HEK293T (cell line): Measurements from ENCODE around the gene GPR142.

Experiments used
- CTCF ChIA-PET: fragments of 350-600 bp; formaldehyde crosslinking; extraction: SDS; loops from one replicate; lab custom pipeline; 2021; ENCODE audit warnings: antibody characterized with exemption, inconsistent platforms; lab: Yijun Ruan, JAX
- POLR2A ChIA-PET: fragments of 350-600 bp; formaldehyde crosslinking; extraction: SDS; loops from one replicate; lab custom pipeline; 2020; ENCODE audit warnings: antibody characterized with exemption, inconsistent platforms; lab: Yijun Ruan, JAX
- DNase-seq: peaks from one replicate; pipeline ENCODE4 v3.0.0; 2012; ENCODE audit warnings: mixed read lengths; ENCODE audit errors: extremely low spot score
- ARNT ChIP-seq: fragments of 450-650 bp; IDR thresholded peaks from 2 replicates; pipeline ENCODE4 v1.6.1; 2017; ENCODE audit warnings: mild to moderate bottlenecking
- BHLHE40 ChIP-seq: fragments of 450-650 bp; IDR thresholded peaks from 2 replicates; pipeline ENCODE4 v1.6.1; 2016; ENCODE audit warnings: mild to moderate bottlenecking, moderate library complexity, borderline replicate concordance
- CTBP1 ChIP-seq: fragments of 450-650 bp; IDR thresholded peaks from 2 replicates; pipeline ENCODE4 v1.6.1; 2016; ENCODE audit warnings: borderline replicate concordance
- ELF4 ChIP-seq: fragments of 450-650 bp; IDR thresholded peaks from 2 replicates; pipeline ENCODE4 v1.6.1; 2017; ENCODE audit warnings: antibody characterized with exemption
- FOXA1 ChIP-seq: fragments of 450-650 bp; IDR thresholded peaks from 2 replicates; pipeline ENCODE4 v1.6.1; 2016; ENCODE audit warnings: mild to moderate bottlenecking
- FOXK2 ChIP-seq: fragments of 450-650 bp; IDR thresholded peaks from 2 replicates; pipeline ENCODE4 v1.6.1; 2016; ENCODE audit warnings: mild to moderate bottlenecking
- FOXM1 ChIP-seq: fragments of 450-650 bp; IDR thresholded peaks from 2 replicates; pipeline ENCODE4 v1.6.1; 2017; ENCODE audit warnings: mild to moderate bottlenecking, borderline replicate concordance
- HDGF ChIP-seq: fragments of 450-650 bp; IDR thresholded peaks from 2 replicates; pipeline ENCODE4 v1.6.1; 2017; ENCODE audit warnings: antibody characterized with exemption, borderline replicate concordance
- L3MBTL2 ChIP-seq: fragments of 450-650 bp; conservative IDR thresholded peaks from 2 replicates; pipeline ENCODE4 v1.6.1; 2016; ENCODE audit warnings: mild to moderate bottlenecking
- LEF1 ChIP-seq: fragments of 450-650 bp; IDR thresholded peaks from 2 replicates; pipeline ENCODE4 v1.6.1; 2017; ENCODE audit warnings: mild to moderate bottlenecking, borderline replicate concordance
- NFRKB ChIP-seq: fragments of 450-650 bp; IDR thresholded peaks from 2 replicates; pipeline ENCODE4 v1.6.1; 2016; ENCODE audit warnings: mild to moderate bottlenecking, moderate library complexity
- PKNOX1 ChIP-seq: fragments of 450-650 bp; IDR thresholded peaks from 2 replicates; pipeline ENCODE4 v1.6.1; 2016
- SP1 ChIP-seq: fragments of 450-650 bp; IDR thresholded peaks from 2 replicates; pipeline ENCODE4 v1.6.1; 2017
- SUZ12 ChIP-seq: fragments of 450-650 bp; IDR thresholded peaks from 2 replicates; pipeline ENCODE4 v1.6.1; 2016; ENCODE audit warnings: mild to moderate bottlenecking
- TARDBP ChIP-seq: fragments of 450-650 bp; IDR thresholded peaks from 2 replicates; pipeline ENCODE4 v1.6.1; 2016
- ZNF384 ChIP-seq: fragments of 450-650 bp; IDR thresholded peaks from 2 replicates; pipeline ENCODE4 v1.6.1; 2016

The GPR142 gene

GRCh38 chr17:74343121-74343520, 24.2 kb upstream of the GPR142 start:
- ChIA-PET CTCF (no interaction called here), POLR2A (no interaction called here)
- DNase-seq, result no peak
- TF ChIP-seq FOXM1 (no peak), FOXK2 (no peak), FOXA1 (no peak), ZNF384 (no peak), CTBP1 (no peak), HDGF (no peak), PKNOX1 (no peak), NFRKB (no peak), LEF1 (no peak), SP1 (no peak), L3MBTL2 (no peak)

- TF ChIP-seq L3MBTL2 (no peak), ARNT (no peak), PKNOX1 (no peak), FOXK2 (no peak), FOXM1 (no peak), NFRKB (no peak), HDGF (no peak), FOXA1 (no peak), ZNF384 (no peak), TARDBP (no peak), CTBP1 (no peak), SUZ12 (no peak), BHLHE40 (no peak)
- CTCF ChIA-PET, result no interaction called here
- DNase-seq, result no peak
- POLR2A ChIA-PET, result no interaction called here
These were observed 23.6 kb upstream of the GPR142 start for GRCh38 chr17:74343526-74344284.

GRCh38 chr17:74344658-74345057, 22.6 kb upstream of the GPR142 start:
- POLR2A ChIA-PET, result no interaction called here
- CTCF ChIA-PET, result interaction anchor here (1.2 kb wide), 1 partner anchor 23 kb away, joined by 6 read pairs; no protein-coding TSS in a partner anchor
- TF ChIP-seq FOXK2 (no peak), CTBP1 (no peak), LEF1 (no peak), FOXM1 (no peak), FOXA1 (no peak), L3MBTL2 (no peak), ZNF384 (no peak), SUZ12 (no peak), ARNT (no peak), HDGF (no peak), PKNOX1 (no peak), ELF4 (no peak), BHLHE40 (no peak), TARDBP (no peak)

GRCh38 chr17:74345433-74346241, 21.7 kb upstream of the GPR142 start:
- POLR2A ChIA-PET, result no interaction called here
- TF ChIP-seq ZNF384 (no peak), ELF4 (no peak), BHLHE40 (no peak), NFRKB (no peak), CTBP1 (no peak), FOXA1 (no peak), HDGF (no peak), LEF1 (no peak), SUZ12 (no peak), FOXK2 (no peak), PKNOX1 (no peak), L3MBTL2 (no peak), SP1 (no peak), TARDBP (no peak), ARNT (no peak)
- CTCF ChIA-PET, result interaction anchor here (1.2 kb wide), 1 partner anchor 22 kb away, joined by 6 read pairs; no protein-coding TSS in a partner anchor
- no peak for DNase-seq

More at GRCh38 chr17:74344658-74345057, 22.6 kb upstream of the GPR142 start:
- no peak for DNase-seq

- POLR2A ChIA-PET, result no interaction called here
These were observed 19.7 kb upstream of the GPR142 start for GRCh38 chr17:74347646-74348045.

More at GRCh38 chr17:74347646-74348045, 19.7 kb upstream of the GPR142 start:
- no peak for DNase-seq
- TF ChIP-seq CTBP1 (no peak), NFRKB (no peak), TARDBP (no peak), HDGF (no peak), ZNF384 (no peak), SUZ12 (no peak), FOXK2 (no peak), ARNT (no peak), BHLHE40 (no peak), FOXM1 (no peak)
- CTCF ChIA-PET, result no interaction called here
